Endothelial cell of hepatic sinusoid (primary cell): ENCODE measurements around the gene THAP9.
"Not testable (repeated sequence)": the region's sequence is repeated elsewhere in the genome, so short reads cannot be mapped to it uniquely, and the experiment has no call there.

ENCODE experiments used
- in situ Hi-C: cut with HindIII; loops from 2 replicates; pipeline ENCODE4 v1.10.0; 2017; ENCODE audit warnings: low sequenced_read_pairs

The THAP9 gene

GRCh38 chr4:82893942-82894341 lies 6.6 kb upstream of the THAP9 start:
- in situ Hi-C loops, result no loop called here

- in situ Hi-C loops, result no loop called here
Observed at GRCh38 chr4:82896755-82897154, 3.8 kb upstream of the THAP9 start.

GRCh38 chr4:82898322-82899243 lies 2.0 kb upstream of the THAP9 start:
- in situ Hi-C loops, result no loop called here

GRCh38 chr4:82899374-82900065 lies 1.0 kb upstream of the THAP9 start:
- in situ Hi-C loops, result no loop called here

GRCh38 chr4:82900066-82900410 lies 497 bp upstream of the THAP9 start:
- in situ Hi-C loops, result no loop called here

GRCh38 chr4:82901183-82901718 lies 716 bp downstream of the THAP9 start:
- in situ Hi-C loops, result no loop called here

GRCh38 chr4:82903737-82904136 lies 3.2 kb downstream of the THAP9 start:
- in situ Hi-C loops, result no loop called here

GRCh38 chr4:82905205-82905604 lies 4.7 kb downstream of the THAP9 start:
- in situ Hi-C loops, result no loop called here

- in situ Hi-C loops, result no loop called here
Observed at GRCh38 chr4:82906469-82906868, 5.9 kb downstream of the THAP9 start.

GRCh38 chr4:82909326-82909725 lies 8.8 kb downstream of the THAP9 start:
- in situ Hi-C loops, result no loop called here

- in situ Hi-C loops, result no loop called here
Observed at GRCh38 chr4:82913305-82913704, 12.8 kb downstream of the THAP9 start.

GRCh38 chr4:82913968-82914367 lies 13.4 kb downstream of the THAP9 start:
- in situ Hi-C loops, result not testable (repeated sequence)

- in situ Hi-C loops, result no loop called here
Observed at GRCh38 chr4:82918091-82918490, 17.6 kb downstream of the THAP9 start.

GRCh38 chr4:82919386-82919785 lies 18.9 kb downstream of the THAP9 start:
- in situ Hi-C loops, result no loop called here

GRCh38 chr4:82921795-82922194 lies 21.3 kb downstream of the THAP9 start:
- in situ Hi-C loops, result no loop called here

- in situ Hi-C loops, result no loop called here
Observed at GRCh38 chr4:82930848-82931755, 30.6 kb downstream of the THAP9 start.

GRCh38 chr4:82934441-82934840 lies 33.9 kb downstream of the THAP9 start:
- in situ Hi-C loops, result no loop called here

GRCh38 chr4:82939414-82939813 lies 38.9 kb downstream of the THAP9 start:
- in situ Hi-C loops, result loop anchor here (5.0 kb wide), 1 partner anchor 33 kb away; no protein-coding TSS in a partner anchor

- in situ Hi-C loops, result no loop called here
Observed at GRCh38 chr4:82947498-82947897, 47.0 kb downstream of the THAP9 start.

- in situ Hi-C loops, result no loop called here
Observed at GRCh38 chr4:82948647-82949204, 48.2 kb downstream of the THAP9 start.

- in situ Hi-C loops, result no loop called here
Observed at GRCh38 chr4:82951196-82951595, 50.7 kb downstream of the THAP9 start.
